Fibroblast of lung (primary cell): ENCODE results near the gene WDR27. TPM values are rescaled to one million over a fixed set of nuclear protein-coding genes. Genes with fewer than 3 reads are reported as not detected.

ENCODE experiments used
- DNase-seq, 2 donors: peaks; one replicate each; pipeline versions ENCODE4 v3.0.0 to v3.0.0-alpha.2; 2010; ENCODE audit warnings: low read depth in 2 of 2
- H2AFZ ChIP-seq: 2 replicates; pipeline ENCODE4 v1.5.1; 2012; ENCODE audit warnings: low read length, control low read depth, inconsistent platforms
- H3K27ac ChIP-seq: 2 replicates; pipeline ENCODE4 v1.5.1; 2011; ENCODE audit warnings: low read length, control low read depth; ENCODE audit not compliant: insufficient read depth
- H3K27me3 ChIP-seq: 2 replicates; pipeline ENCODE4 v1.5.1; 2011; ENCODE audit warnings: mild to moderate bottlenecking, low read length; ENCODE audit not compliant: control insufficient read depth, insufficient read depth
- H3K36me3 ChIP-seq: 2 replicates; pipeline ENCODE4 v1.5.1; 2011; ENCODE audit warnings: low read length; ENCODE audit not compliant: control insufficient read depth, insufficient read depth
- H3K4me1 ChIP-seq: 2 replicates; pipeline ENCODE4 v1.5.1; 2011; ENCODE audit warnings: low read length; ENCODE audit not compliant: control insufficient read depth, insufficient read depth; ENCODE audit errors: extremely low read depth
- H3K4me2 ChIP-seq: 2 replicates; pipeline ENCODE4 v1.5.1; 2011; ENCODE audit warnings: low read length, control low read depth; ENCODE audit not compliant: insufficient read depth; ENCODE audit errors: extremely low read depth
- H3K4me3 ChIP-seq, 4 experiments: fragments of 200-600 bp in 1 of 4; sonication (generic) in 1 of 4; replicated peaks in 1 of 4; 2 replicates each; pipeline ENCODE4 v1.5.1; 2011 to 2016; ENCODE audit warnings: low read length in 4 of 4, low read depth in 3 of 4, mild to moderate bottlenecking in 3 of 4, control low read depth in 2 of 4, inconsistent platforms in 1 of 4, mixed read lengths in 1 of 4; ENCODE audit not compliant: insufficient read depth in 1 of 4; ENCODE audit errors: control extremely low read depth in 1 of 4
- H3K79me2 ChIP-seq: 2 replicates; pipeline ENCODE4 v1.5.1; 2012; ENCODE audit warnings: mild to moderate bottlenecking, low read length, inconsistent platforms; ENCODE audit not compliant: control insufficient read depth, insufficient read depth
- H3K9ac ChIP-seq: 2 replicates; pipeline ENCODE4 v1.5.1; 2011; ENCODE audit warnings: mild to moderate bottlenecking, low read length, control low read depth; ENCODE audit not compliant: insufficient read depth
- H3K9me3 ChIP-seq: 2 replicates; pipeline ENCODE4 v1.5.1; 2012; ENCODE audit warnings: low read depth, low read length; ENCODE audit not compliant: control insufficient read depth, insufficient read depth
- H4K20me1 ChIP-seq: 2 replicates; pipeline ENCODE4 v1.5.1; 2011; ENCODE audit warnings: low read length; ENCODE audit not compliant: control insufficient read depth, insufficient read depth; ENCODE audit errors: extremely low read depth
- CTCF ChIP-seq, 2 donors: IDR thresholded peaks in 1 of 2; conservative IDR thresholded peaks in 1 of 2; 1 replicate in 1 of 2; 2 replicates in 1 of 2; pipeline ENCODE4 v1.5.1; 2011 to 2012; ENCODE audit warnings: low read length in 2 of 2, control low read depth in 1 of 2, inconsistent platforms in 1 of 2, low read depth in 1 of 2, mild to moderate bottlenecking in 1 of 2
- EZH2 ChIP-seq: IDR thresholded peaks from 2 replicates; pipeline ENCODE4 v1.5.1; 2012; ENCODE audit warnings: low read length, control low read depth, mild to moderate bottlenecking; ENCODE audit errors: missing control alignments
- polyA plus RNA-seq, 2 donors: library from polyadenylated mRNA; depleted of rRNA in 1 of 2; stranded (reverse) in 1 of 2; unstranded in 1 of 2; fragments of >200 nt; gene quantifications; 2 replicates each; pipeline ENCODE4 v1.2.1, GENCODE V29; 2011 to 2012; ENCODE audit warnings: missing spikeins in 1 of 2
- total RNA-seq: library from RNA; depleted of rRNA; stranded (reverse); fragments of >200 nt; gene quantifications from 2 replicates; pipeline ENCODE4 v1.2.1, GENCODE V29; 2014

The WDR27 gene
- total and polyA plus RNA-seq, 2 donors (not counting 1 experiment from before 2014, with no cell fraction given): 8.8 to 23.3 TPM

- Histone ChIP-seq H3K4me3 (no peak overlapping the region), H3K9me3 (no peaks in the 10 kb centered on the region), H3K79me2 (no peaks in the 10 kb centered on the region), H3K9ac (no peak overlapping the region), H2AFZ (no peak overlapping the region), H3K4me1 (peaks cover 7% of the 10 kb centered on the region), H3K27ac (no peak overlapping the region), H4K20me1 (no peaks in the 10 kb centered on the region), H3K36me3 (no peaks in the 10 kb centered on the region), H3K27me3 (no peaks in the 10 kb centered on the region), H3K4me2 (no peak overlapping the region)
- TF ChIP-seq CTCF (conservative IDR thresholded peaks at IDR 0.05 in 1 of 2, IDR thresholded peaks at IDR 0.05 in 1 of 2; ENCODE audit: low read depth in 1 of 2, low read length in 2 of 2) (no peak), EZH2 (no peak)
- DNase-seq: no peak
Observed at GRCh38 chr6:169426611-169427010, 275.2 kb downstream of the WDR27 start.

GRCh38 chr6:169425628-169426370 is 276.0 kb downstream of the WDR27 start:
- Histone ChIP-seq H4K20me1 (no peaks in the 10 kb centered on the region), H3K9me3 (no peaks in the 10 kb centered on the region), H2AFZ (no peak overlapping the region), H3K4me2 (no peak overlapping the region), H3K4me1 (peaks cover 7% of the 10 kb centered on the region), H3K27me3 (no peaks in the 10 kb centered on the region), H3K36me3 (no peaks in the 10 kb centered on the region), H3K79me2 (no peaks in the 10 kb centered on the region), H3K9ac (no peak overlapping the region), H3K4me3 (no peak overlapping the region), H3K27ac (no peak overlapping the region)
- peak in 1 of 2 donors; percentile 24 for DNase-seq
- TF ChIP-seq EZH2 (no peak), CTCF (conservative IDR thresholded peaks at IDR 0.05 in 1 of 2, IDR thresholded peaks at IDR 0.05 in 1 of 2; ENCODE audit: low read depth in 1 of 2, low read length in 2 of 2) (no peak)

- no peaks in the 10 kb centered on the region for H3K79me2 ChIP-seq
- no peaks in the 10 kb centered on the region for H4K20me1 ChIP-seq
- H3K27ac ChIP-seq: peak overlapping the region; percentile 54
- peak; percentile 11 to 66 for DNase-seq
- peak overlapping the region; percentile 67 for H3K4me2 ChIP-seq
- peaks cover 7% of the 10 kb centered on the region for H3K4me1 ChIP-seq
- H3K9me3 ChIP-seq: no peaks in the 10 kb centered on the region
- peak overlapping the region; percentile 36 for H3K9ac ChIP-seq
- no peak for TF ChIP-seq CTCF (conservative IDR thresholded peaks at IDR 0.05 in 1 of 2, IDR thresholded peaks at IDR 0.05 in 1 of 2; ENCODE audit: low read depth in 1 of 2, low read length in 2 of 2)
- TF ChIP-seq EZH2: no peak
- H2AFZ ChIP-seq: peak overlapping the region; percentile 14
- H3K27me3 ChIP-seq: no peaks in the 10 kb centered on the region
- H3K4me3 ChIP-seq: no peak overlapping the region
- H3K36me3 ChIP-seq: no peaks in the 10 kb centered on the region
Observed at GRCh38 chr6:169424821-169425240, 277.0 kb downstream of the WDR27 start.
